NCI-H2081 treated with DMSO at 0.1 percent for 48 hours (cell line): Measurements from ENCODE around the gene MAN1C1.

Experiments
- DNase-seq: peaks from one replicate; lab custom pipeline; 2025; lab: John Stamatoyannopoulos, UW

The MAN1C1 gene

GRCh38 chr1:25782608-25783201 lies 166.1 kb downstream of the MAN1C1 start:
- peak; percentile 69 for DNase-seq

- no peak for DNase-seq
These were observed 168.0 kb downstream of the MAN1C1 start for GRCh38 chr1:25784575-25785051.

- no peak for DNase-seq
These were observed 168.9 kb downstream of the MAN1C1 start for GRCh38 chr1:25785333-25786067.

GRCh38 chr1:25786887-25787759 lies 170.5 kb downstream of the MAN1C1 start:
- no peak for DNase-seq

GRCh38 chr1:25787760-25788166 lies 171.2 kb downstream of the MAN1C1 start:
- no peak for DNase-seq

GRCh38 chr1:25790472-25790871 lies 173.9 kb downstream of the MAN1C1 start:
- no peak for DNase-seq

- DNase-seq = no peak
These were observed 175.5 kb downstream of the MAN1C1 start for GRCh38 chr1:25792115-25792514.

GRCh38 chr1:25793585-25794170 lies 177.1 kb downstream of the MAN1C1 start:
- no peak for DNase-seq

GRCh38 chr1:25794325-25794724 lies 177.7 kb downstream of the MAN1C1 start:
- DNase-seq = no peak

GRCh38 chr1:25795211-25795610 lies 178.6 kb downstream of the MAN1C1 start:
- no peak for DNase-seq

- DNase-seq = peak; percentile 74
These were observed 179.6 kb downstream of the MAN1C1 start for GRCh38 chr1:25795946-25796810.

- peak; percentile 74 for DNase-seq
These were observed 180.3 kb downstream of the MAN1C1 start for GRCh38 chr1:25796811-25797458.

GRCh38 chr1:25797939-25798338 lies 181.3 kb downstream of the MAN1C1 start:
- DNase-seq = no peak

GRCh38 chr1:25798666-25799351 lies 182.2 kb downstream of the MAN1C1 start:
- DNase-seq = no peak

GRCh38 chr1:25799352-25799934 lies 182.9 kb downstream of the MAN1C1 start:
- DNase-seq = no peak

- DNase-seq = no peak
These were observed 183.5 kb downstream of the MAN1C1 start, which contains the start of gene SELENON for GRCh38 chr1:25799935-25800702. SELENON (plus strand) TSS chr1:25800193; CDS start chr1:25800231, 38 bp downstream.

GRCh38 chr1:25800703-25801377 lies 184.2 kb downstream of the MAN1C1 start:
- DNase-seq = no peak

GRCh38 chr1:25802915-25803314 lies 186.3 kb downstream of the MAN1C1 start:
- DNase-seq = no peak
